ENCODE data around the gene FECH. TPM values are rescaled to one million over a fixed set of nuclear protein-coding genes. Genes with fewer than 3 reads are reported as not detected.

The FECH gene
- total RNA-seq, 4 donors from 2014 or later, result 23.1 to 42.2 (median 33.1) TPM

GRCh38 chr18:57581301-57581934 is 5.1 kb downstream of the FECH start:
- no peak for DNase-seq
- no peaks in the 10 kb centered on the region for H3K9me3 ChIP-seq
- peaks cover 0 to 63% (median 4%) of the 10 kb centered on the region in 3 donors for H3K36me3 ChIP-seq
- WGBS, 2 donors, result 65 to 84% methylated on average over 5 of the region's 5 CpGs
- intact Hi-C loops (cut with DNase I), result no loop called here
- no peak for TF ChIP-seq POLR2A (IDR thresholded peaks at IDR 0.05)
- TF ChIP-seq CTCF (IDR thresholded peaks at IDR 0.05), result no peak
- no peak overlapping the region for H3K4me3 ChIP-seq
- no peaks in the 10 kb centered on the region for H3K27me3 ChIP-seq
- H3K4me1 ChIP-seq, result peaks cover 11 to 21% (median 16%) of the 10 kb centered on the region in 3 donors
- no peak overlapping the region for H3K27ac ChIP-seq

GRCh38 chr18:57579934-57580333 is 6.6 kb downstream of the FECH start:
- Histone ChIP-seq H3K9me3 (no peaks in the 10 kb centered on the region), H3K4me1 (peaks cover 2 to 14% (median 4%) of the 10 kb centered on the region in 3 donors), H3K4me3 (no peak overlapping the region), H3K27ac (no peak overlapping the region), H3K27me3 (no peaks in the 10 kb centered on the region), H3K36me3 (peaks cover 0 to 77% (median 4%) of the 10 kb centered on the region in 3 donors)
- TF ChIP-seq POLR2A (IDR thresholded peaks at IDR 0.05) (no peak), CTCF (IDR thresholded peaks at IDR 0.05) (no peak)
- intact Hi-C loops (cut with DNase I), result no loop called here
- WGBS, 2 donors, result 94 to 98% methylated on average over 4 to 5 of the region's 5 CpGs
- no peak for DNase-seq

GRCh38 chr18:57576316-57576715 is 10.2 kb downstream of the FECH start:
- peaks cover 0 to 8% (median 0%) of the 10 kb centered on the region in 3 donors for H3K4me1 ChIP-seq
- H3K27ac ChIP-seq, result no peak overlapping the region
- intact Hi-C loops (cut with DNase I), result no loop called here
- TF ChIP-seq CTCF (IDR thresholded peaks at IDR 0.05), result no peak
- no peak for TF ChIP-seq POLR2A (IDR thresholded peaks at IDR 0.05)
- WGBS, 2 donors, result 59 to 61% methylated on average over 6 of the region's 6 CpGs
- peaks cover 0 to 98% (median 4%) of the 10 kb centered on the region in 3 donors for H3K36me3 ChIP-seq
- H3K9me3 ChIP-seq, result no peaks in the 10 kb centered on the region
- H3K4me3 ChIP-seq, result no peak overlapping the region
- no peak for DNase-seq
- no peaks in the 10 kb centered on the region for H3K27me3 ChIP-seq

GRCh38 chr18:57575542-57575941 is 11.0 kb downstream of the FECH start:
- no peak for DNase-seq
- intact Hi-C loops (cut with DNase I), result no loop called here
- TF ChIP-seq POLR2A (IDR thresholded peaks at IDR 0.05), result no peak

GRCh38 chr18:57574866-57575265 is 11.6 kb downstream of the FECH start:
- Histone ChIP-seq H3K36me3 (peaks cover 0 to 100% (median 4%) of the 10 kb centered on the region in 3 donors), H3K4me1 (peaks cover 0 to 8% (median 0%) of the 10 kb centered on the region in 3 donors), H3K9me3 (no peaks in the 10 kb centered on the region), H3K27me3 (no peaks in the 10 kb centered on the region), H3K4me3 (no peak overlapping the region), H3K27ac (no peak overlapping the region)
- intact Hi-C loops (cut with DNase I), result no loop called here
- WGBS, 2 donors, result 63 to 68% methylated on average over 4 of the region's 4 CpGs
- TF ChIP-seq POLR2A (IDR thresholded peaks at IDR 0.05) (no peak), CTCF (IDR thresholded peaks at IDR 0.05) (no peak)
- DNase-seq, result no peak

More at GRCh38 chr18:57575542-57575941, 11.0 kb downstream of the FECH start:
- WGBS, 2 donors, result 82 to 96% methylated on average over 4 to 6 of the region's 6 CpGs
- Histone ChIP-seq H3K27me3 (no peaks in the 10 kb centered on the region), H3K36me3 (peaks cover 0 to 100% (median 4%) of the 10 kb centered on the region in 3 donors), H3K4me1 (peaks cover 0 to 8% (median 0%) of the 10 kb centered on the region in 3 donors), H3K4me3 (no peak overlapping the region), H3K9me3 (no peaks in the 10 kb centered on the region), H3K27ac (no peak overlapping the region)

Measured in esophagus squamous epithelium (tissue), 5 donors.